ENCODE results near the gene GMPR2. TPM values are rescaled to one million over a fixed set of nuclear protein-coding genes. Genes with fewer than 3 reads are reported as not detected.

GMPR2 gene
- total RNA-seq, 1 donor from 2014 or later: 46.5 TPM

GRCh38 chr14:24228902-24229301, 3.8 kb upstream of the GMPR2 start:
- no peak for DNase-seq (ENCODE audit: low spot score)

DNA sequence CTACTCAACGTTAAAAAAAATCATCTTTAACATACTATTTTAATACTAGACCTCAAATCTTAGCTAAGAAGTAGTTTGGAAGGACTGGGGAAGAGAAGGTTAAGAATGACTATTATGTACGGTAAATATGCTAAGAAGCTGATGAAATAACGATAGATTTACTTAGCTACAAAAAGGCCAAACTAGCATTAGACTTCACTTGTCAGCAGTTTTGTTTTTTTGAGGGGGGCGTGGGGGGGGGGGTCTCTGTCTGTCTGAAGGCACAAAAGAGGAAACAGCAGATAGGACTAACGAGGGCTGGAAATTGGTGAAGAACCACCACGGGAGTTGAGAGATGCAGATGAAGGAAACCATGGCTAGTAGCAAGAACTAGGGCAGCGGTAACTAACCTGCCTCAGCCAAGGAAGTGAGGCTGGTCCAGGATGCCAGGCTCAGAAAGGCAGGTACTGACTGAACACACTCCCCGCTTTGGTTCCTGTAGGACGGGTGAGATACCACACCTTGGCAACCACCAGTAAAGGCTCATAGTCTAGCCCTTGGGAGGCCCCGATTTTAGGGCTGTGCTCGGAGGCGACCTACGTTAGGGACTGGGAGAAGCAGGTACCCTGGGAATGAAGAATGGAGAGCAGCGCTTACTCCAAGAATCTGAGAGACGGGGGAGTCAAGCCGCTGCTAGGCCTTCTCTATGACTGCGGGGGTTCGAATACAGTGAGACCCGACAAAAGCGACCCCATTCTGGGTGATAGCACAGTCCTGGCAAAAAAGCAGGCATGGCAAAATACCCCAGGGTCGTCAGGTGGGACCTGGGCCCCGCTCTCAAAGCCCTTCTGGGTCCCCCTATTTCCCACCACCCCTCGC, 1.2 kb upstream of the GMPR2 start:
- DNase-seq (ENCODE audit: low spot score): peak; percentile 71

- DNase-seq (ENCODE audit: low spot score): peak; percentile 96
Observed at GRCh38 chr14:24232121-24232644, 546 bp upstream of the GMPR2 start, which contains the start of gene NEDD8. TSS of gene NEDD8 (minus strand) at chr14:24232367. CDS start at chr14:24232267, 100 bp downstream.

GRCh38 chr14:24233538-24233866, 773 bp downstream of the GMPR2 start:
- DNase-seq (ENCODE audit: low spot score): peak; percentile 55

GRCh38 chr14:24234095-24235005, 1.6 kb downstream of the GMPR2 start:
- no peak for DNase-seq (ENCODE audit: low spot score)

GRCh38 chr14:24235804-24236688, 3.3 kb downstream of the GMPR2 start:
- no peak for DNase-seq (ENCODE audit: low spot score)

- peak; percentile 37 for DNase-seq (ENCODE audit: low spot score)
Observed at GRCh38 chr14:24236689-24237462, 4.1 kb downstream of the GMPR2 start.

DNA sequence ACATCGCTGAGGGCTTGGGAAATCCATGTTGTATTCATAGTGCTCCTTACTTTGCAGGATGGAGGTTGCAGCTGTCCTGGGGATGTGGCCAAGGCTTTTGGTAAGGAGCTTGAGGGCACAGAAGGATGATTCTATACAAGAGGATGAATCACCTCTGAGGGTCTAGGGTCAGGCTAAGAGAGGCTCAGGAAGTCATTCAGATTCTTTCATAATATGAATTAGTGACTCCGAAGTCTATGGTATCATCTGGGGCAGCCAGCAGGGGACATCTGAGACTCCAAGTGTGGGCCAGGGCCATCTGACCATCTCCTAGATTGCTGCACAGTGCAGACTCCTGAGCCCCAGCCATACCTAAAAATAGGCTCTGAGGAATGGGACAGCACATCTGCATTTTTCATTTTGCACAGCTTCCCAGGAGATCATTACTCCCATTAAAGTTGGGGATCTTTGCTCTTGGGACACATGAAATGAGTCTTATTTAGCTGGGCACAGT, 4.8 kb downstream of the GMPR2 start:
- peak; percentile 62 for DNase-seq (ENCODE audit: low spot score)

GRCh38 chr14:24238123-24238522, 5.4 kb downstream of the GMPR2 start:
- peak; percentile 55 for DNase-seq (ENCODE audit: low spot score)

- peak; percentile 37 for DNase-seq (ENCODE audit: low spot score)
Observed at GRCh38 chr14:24238527-24239037, 5.9 kb downstream of the GMPR2 start.

DNA sequence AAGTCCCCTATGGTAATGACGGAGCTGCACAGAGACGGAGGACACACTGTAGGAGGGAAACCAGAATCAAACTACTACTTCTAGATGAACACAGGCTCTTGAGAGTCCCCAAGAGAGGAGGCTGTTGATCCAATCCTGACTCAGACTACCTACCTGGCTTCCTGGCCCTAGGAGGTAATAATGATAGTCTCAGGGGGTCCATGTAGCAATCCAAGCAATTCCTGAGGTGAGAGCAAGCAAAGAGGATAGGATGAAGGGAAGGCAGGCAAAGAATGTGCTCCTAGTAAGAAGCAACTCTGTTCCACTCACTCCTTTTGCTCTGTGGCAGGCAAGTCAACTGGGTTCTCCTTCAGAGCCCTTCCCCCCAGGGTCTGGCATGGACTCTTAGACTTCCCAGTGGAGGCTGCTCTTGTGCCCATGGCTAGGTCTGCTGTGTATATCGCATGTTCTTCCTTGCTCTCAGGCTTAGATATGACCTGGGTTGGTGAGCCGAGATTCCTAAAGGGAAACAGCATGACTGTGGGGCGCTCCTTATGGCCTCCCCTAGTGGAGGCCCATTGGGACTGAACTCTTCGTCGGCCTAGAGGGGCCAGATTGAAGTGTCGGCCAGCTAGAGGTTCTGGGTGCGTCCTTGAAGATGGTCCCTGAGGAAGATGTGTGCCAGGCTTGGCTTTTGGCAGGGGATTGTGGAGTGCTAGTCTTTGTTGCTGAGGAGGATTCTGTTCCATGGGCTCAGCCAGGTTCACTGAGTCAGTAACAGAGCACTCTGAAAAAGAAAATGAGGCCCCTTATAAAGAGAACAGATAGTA, 7.6 kb downstream of the GMPR2 start:
- DNase-seq (ENCODE audit: low spot score): no peak

DNA sequence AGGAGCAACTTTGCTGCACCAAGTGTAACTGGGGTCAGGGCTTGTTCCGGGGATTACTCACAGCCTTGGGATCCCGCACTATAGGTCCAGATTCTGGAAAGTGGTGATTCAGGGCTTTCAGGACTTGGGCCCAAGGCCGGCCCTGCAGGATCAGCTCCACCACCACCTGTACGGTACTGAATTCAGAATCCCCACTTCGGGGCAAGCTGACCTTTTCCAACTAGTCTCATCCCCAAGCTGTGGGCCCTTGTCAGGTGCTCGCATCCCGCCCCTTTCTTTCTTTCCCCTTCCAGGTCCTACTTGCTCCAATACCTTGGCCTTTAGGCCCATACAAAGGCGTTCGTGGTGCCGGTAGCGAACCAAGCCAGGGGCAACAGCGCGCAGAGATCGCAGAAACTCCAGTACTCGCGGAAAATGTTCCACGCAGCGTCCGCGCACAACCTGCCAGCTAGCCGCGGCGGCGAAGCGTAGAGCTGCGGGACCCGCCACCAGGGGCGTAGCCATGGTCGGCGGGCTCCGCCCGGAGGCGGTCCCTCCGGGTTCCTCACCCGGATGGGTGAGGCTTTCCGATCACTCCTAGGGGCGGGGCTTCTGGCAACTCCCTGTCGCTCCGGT, 9.2 kb downstream of the GMPR2 start:
- peak; percentile 96 for DNase-seq (ENCODE audit: low spot score)

- peak; percentile 68 for DNase-seq (ENCODE audit: low spot score)
Observed at GRCh38 chr14:24243336-24243836, 10.7 kb downstream of the GMPR2 start.

DNA sequence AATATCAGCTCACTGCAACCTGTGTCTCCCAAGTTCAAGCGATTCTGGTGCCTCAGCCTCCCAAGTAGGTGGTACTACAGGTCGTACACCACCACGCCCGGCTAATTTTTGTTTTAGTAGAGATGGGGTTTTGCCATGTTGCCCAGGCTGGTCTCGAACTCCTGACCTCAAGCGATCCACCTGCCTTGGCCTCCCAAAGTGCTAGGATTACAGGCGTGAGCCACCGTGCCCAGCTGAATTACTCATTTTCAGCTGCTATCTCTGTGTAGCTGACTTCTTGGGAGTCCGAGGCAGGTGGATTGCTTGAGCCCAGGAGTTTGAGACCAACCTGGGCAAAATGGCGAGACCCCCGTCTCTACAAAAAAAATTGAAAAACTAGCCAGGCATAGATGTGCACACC, 12.6 kb downstream of the GMPR2 start:
- peak; percentile 55 for DNase-seq (ENCODE audit: low spot score)

GRCh38 chr14:24246765-24247212, 14.1 kb downstream of the GMPR2 start:
- peak; percentile 6 for DNase-seq (ENCODE audit: low spot score)

DNA sequence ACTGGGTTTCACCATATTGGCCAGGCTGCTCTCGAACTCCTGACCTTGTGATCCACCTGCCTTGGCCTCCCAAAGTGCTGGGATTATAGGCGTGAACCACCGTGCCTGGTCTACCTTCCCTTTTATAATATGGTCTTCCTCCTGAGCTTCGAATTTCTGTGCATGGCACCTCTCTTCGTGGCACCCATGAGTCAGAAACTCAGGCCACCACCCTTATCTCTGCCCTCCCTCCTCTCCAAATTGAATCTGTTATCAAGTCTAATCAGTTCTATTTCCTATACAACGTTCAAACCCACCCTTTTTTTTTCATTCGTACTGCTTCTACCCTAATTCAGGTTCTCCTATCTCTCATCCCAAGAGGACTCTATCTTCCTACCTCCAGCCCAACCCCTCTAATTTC, 14.7 kb downstream of the GMPR2 start:
- DNase-seq (ENCODE audit: low spot score): peak; percentile 2

GRCh38 chr14:24249230-24250021, 16.7 kb downstream of the GMPR2 start:
- peak; percentile 51 for DNase-seq (ENCODE audit: low spot score)
